ENCODE data around the gene HOXB1.

GRCh38 chr17:48571826-48572417 lies 41.1 kb upstream of the HOXB1 start:
- TF ChIP-seq CTCF (IDR thresholded peaks at IDR 0.05) (no peak), EP300 (IDR thresholded peaks at IDR 0.05) (no peak), POLR2A (IDR thresholded peaks at IDR 0.05) (no peak), POLR2AphosphoS5 (IDR thresholded peaks at IDR 0.05) (no peak)
